HG03108 (cell line): ENCODE results near the gene DNAJA3.

ENCODE experiments used
- ATAC-seq: cut with Tn5 transposase; IDR thresholded peaks from one replicate; pipeline ENCODE4 v1.9.1; 2021; ENCODE audit warnings: moderate library complexity; ENCODE audit not compliant: unreplicated experiment

The DNAJA3 gene

GRCh38 chr16:4472880-4473279 is 47.2 kb downstream of the DNAJA3 start:
- ATAC-seq = no peak

- peak; percentile 41 for ATAC-seq
Observed at GRCh38 chr16:4474192-4474961, 48.7 kb downstream of the DNAJA3 start, which contains the start of gene NMRAL1. Gene NMRAL1 (minus strand): TSS chr16:4474625. CDS start chr16:4474132, 493 bp downstream.

GRCh38 chr16:4475880-4476788 is 50.5 kb downstream of the DNAJA3 start, which contains the start of gene HMOX2:
Gene HMOX2 (plus strand): TSS chr16:4476398. CDS start chr16:4505525, 29,127 bp downstream.
- ATAC-seq = peak; percentile 92

DNA sequence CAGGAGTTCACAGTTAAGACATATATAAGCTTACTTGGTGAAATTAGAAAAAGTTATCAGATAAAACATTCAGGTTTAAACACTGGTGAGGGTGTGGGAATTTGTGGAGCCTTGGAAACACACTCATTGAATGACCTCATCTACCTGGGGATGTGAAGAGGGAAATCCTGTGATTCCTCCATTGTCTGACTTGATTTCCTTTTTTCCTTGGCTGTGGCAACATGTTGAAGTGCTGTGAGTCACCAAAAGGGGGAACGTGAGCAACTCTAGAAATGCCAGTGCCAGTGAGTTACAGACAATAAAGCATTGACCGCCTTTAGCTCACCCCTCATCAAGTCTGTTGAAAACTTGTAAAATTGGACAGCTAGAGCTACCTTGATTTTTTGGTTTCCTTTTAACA is 52.3 kb downstream of the DNAJA3 start:
- no peak for ATAC-seq

GRCh38 chr16:4481526-4481925 is 55.9 kb downstream of the DNAJA3 start:
- no peak for ATAC-seq

DNA sequence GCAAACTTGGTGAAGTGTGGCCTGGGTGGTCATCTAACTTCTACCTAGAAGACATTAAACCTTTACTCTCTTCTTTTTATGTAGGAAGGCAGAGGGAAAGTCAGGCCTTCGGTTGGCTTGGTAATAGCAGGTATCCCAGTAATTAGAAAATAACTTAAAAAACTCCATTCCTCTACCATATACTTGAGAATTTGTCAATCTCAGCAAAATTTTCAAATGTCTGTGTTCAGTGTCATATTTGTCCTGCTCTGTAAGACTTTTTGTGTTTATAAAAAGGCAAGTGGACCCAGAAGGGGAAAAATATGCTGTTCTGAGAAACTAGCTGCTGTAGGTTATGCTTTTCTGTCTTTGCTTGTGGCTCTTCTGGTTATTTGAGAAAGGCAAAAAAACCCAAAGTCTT is 56.3 kb downstream of the DNAJA3 start:
- ATAC-seq = no peak

DNA sequence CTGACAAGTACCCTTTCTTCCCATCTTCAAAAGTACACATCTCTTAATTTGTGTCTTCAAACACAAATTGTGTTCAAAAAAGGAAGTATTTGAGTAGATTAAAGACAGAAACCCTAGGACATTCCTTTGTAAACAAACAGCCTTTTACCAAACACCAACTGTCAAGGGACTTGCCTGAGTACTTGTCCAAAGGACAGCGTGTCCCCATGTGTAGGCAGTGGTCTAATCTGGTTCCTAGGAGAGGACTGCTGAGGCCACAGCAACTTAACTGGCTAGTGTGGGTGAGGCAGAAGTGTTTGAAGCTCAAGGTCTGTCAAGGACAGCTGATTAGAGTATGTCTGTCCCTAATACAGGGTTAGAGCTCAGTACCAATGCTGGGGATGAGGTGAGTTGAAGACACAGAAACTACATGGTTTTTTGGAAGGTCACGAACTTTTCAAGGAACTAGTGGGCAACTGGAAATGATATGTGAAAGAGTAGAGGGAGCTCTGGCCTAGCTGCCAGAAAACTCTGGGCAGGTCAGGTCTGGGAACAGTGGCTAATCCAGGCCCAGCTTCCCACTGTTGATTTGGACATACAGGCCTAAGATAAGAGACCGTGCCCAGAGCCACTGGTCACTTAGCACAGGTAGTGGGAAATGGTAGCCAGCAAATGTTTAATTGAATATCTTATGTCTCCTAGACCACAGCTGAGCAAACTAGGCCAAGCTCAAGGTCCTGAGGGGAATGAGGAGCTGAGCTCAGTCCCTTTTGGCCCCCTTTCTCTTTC is 60.6 kb downstream of the DNAJA3 start:
- no peak for ATAC-seq

GRCh38 chr16:4487955-4488498 is 62.4 kb downstream of the DNAJA3 start:
- ATAC-seq = no peak

GRCh38 chr16:4488499-4488967 is 62.9 kb downstream of the DNAJA3 start:
- no peak for ATAC-seq

DNA sequence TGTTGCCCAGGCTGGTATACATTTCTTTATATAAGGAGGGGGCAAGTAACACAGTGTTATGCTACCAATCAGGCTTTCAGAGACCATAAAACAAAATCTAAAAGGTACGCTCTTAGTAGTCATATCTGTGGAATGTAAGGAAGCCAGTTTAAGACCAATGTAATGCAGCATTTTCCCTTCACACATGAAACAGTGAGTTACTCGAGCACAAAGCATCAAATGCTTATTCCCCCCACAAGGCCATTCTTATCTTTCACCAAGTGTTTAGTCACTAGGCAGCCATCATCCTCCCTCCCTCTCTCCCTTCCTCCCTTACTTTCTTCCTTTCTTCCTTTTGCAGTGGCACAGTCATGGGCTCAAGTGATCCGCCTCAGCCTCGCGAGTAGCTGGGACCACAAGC is 63.4 kb downstream of the DNAJA3 start:
- ATAC-seq = no peak

- ATAC-seq = no peak
Observed at GRCh38 chr16:4491898-4492297, 66.2 kb downstream of the DNAJA3 start.

- ATAC-seq = no peak
Observed at GRCh38 chr16:4494746-4495490, 69.2 kb downstream of the DNAJA3 start.

DNA sequence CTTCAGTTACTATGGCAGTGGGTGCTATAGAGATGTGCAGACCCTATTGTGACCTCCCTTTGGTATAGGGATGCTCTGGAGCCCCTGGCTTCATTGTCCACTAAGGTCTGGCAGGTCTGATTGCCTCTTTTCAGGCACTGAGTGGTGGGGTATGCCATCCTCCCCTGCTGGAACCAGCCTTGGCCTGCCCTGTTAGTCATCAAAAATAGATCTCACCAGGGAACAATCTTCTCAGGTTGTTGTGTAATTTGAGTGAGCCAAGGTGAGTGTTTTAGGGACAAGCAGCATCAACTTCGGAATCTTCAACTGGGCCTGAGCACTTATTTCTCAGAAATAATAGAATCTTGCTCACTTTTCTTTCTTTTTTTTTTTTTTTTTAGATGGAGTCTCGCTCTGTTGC is 70.1 kb downstream of the DNAJA3 start:
- ATAC-seq = no peak

- ATAC-seq = no peak
Observed at GRCh38 chr16:4496305-4496704, 70.6 kb downstream of the DNAJA3 start.

- ATAC-seq = no peak
Observed at GRCh38 chr16:4498546-4499195, 73.0 kb downstream of the DNAJA3 start.

DNA sequence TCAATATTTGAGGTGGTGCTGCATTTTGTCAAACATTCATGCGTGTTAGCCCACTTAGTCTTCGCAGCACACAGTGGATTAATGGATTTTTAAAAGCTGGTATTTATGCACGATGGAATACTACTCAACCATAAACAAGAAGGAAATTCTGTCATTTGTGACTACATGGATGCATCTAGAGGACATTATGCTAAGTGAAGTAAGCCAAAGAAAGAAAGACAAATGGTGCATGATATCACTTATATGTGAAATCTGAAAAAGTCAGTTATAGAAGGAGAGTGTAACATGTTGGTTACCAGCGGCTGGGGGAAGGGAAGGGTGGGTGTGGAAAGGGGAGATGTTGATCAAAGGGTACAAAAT is 73.5 kb downstream of the DNAJA3 start:
- ATAC-seq = no peak

GRCh38 chr16:4500272-4500671 is 74.6 kb downstream of the DNAJA3 start:
- ATAC-seq = no peak

GRCh38 chr16:4501071-4501478 is 75.4 kb downstream of the DNAJA3 start:
- ATAC-seq = no peak

DNA sequence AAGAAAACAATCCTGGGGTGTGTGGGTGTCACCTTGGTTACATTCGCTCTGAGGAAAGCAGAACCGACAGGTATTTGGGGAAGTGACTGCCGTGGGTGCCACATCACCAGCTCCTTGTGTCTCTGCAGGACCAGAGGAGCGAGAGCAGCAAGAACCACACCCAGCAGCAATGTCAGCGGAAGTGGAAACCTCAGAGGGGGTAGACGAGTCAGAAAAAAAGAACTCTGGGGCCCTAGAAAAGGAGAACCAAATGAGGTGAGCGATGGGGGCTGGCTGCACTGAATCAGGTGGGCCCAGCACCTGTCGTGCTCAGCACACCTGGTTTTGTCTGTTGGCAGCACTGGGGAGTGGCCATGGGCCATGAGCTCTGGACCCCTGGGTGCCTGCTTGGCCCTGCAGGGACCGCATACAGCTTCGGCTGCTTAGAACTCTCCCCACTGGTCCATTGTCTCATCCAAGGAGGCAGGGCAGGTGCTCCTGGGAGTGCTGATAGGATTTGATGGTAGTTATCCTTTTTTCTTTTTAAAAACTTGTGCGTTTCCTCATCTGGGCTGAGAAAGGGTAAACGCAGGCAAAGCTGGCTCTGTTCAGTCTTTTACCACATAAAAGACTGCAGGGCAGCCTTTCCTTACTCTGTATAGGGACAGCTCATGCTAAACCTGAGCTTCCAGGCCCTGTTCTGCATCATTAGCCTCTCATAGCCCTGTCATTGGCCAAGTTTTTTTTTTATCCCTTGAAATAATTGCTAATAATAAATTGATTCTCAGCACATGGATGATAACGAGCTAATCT is 79.9 kb downstream of the DNAJA3 start:
- peak; percentile 71 for ATAC-seq
